Stimulated activated CD4-positive, alpha-beta T cell treated with anti-CD3 and anti-CD28 coated beads, Interleukin-15, amount 100 ng/mL, for 24 hours (primary cell): ENCODE data around the gene TMEM186.
"Not testable (repeated sequence)": the region's sequence is repeated elsewhere in the genome, so short reads cannot be mapped to it uniquely, and the experiment has no call there.

Experiments used
- DNase-seq: peaks from one replicate; pipeline ENCODE4 v3.0.0-alpha.2; 2020

Gene TMEM186

DNA sequence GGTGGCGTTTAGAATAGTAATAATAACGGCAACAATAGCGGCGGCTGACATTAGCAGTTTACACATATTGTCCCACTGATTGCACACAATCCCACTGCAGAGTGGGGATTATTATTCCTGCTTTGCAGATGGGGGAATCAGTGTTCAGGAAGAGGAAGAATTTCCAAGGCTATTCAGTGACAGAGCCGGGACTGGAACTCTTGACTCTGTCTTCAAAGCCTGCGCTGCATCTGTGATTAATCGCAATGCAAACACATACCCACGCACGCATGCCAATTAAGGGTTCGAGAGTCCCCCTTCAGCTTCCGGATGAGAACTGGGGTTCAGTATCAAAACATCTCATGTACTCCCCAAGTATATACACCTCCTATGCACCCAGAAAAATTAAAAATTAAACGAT, 29.2 kb downstream of the TMEM186 start:
- no peak for DNase-seq

GRCh38 chr16:8767176-8767575, 30.3 kb downstream of the TMEM186 start:
- no peak for DNase-seq

- no peak for DNase-seq
Observed at GRCh38 chr16:8764525-8765250, 32.8 kb downstream of the TMEM186 start.

DNA sequence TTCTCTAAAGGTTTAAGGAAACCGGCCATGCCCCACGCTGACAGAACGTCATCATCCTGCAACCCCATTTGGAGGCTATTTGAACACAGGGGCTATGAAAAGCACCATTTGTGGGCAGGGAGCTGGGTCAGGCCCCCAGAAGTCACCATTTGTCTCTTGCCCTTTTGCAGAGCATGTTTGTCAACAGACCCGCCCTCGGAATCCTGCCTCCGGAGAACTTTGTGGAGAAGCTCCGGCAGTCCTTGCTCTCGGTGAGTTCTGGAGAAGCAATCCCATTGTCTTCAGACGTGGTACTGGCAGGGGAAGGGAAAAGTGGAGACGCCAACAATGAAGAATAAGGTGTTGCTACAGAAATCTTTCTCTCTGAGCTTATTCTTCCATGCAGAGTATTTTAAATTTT, 33.5 kb downstream of the TMEM186 start:
- DNase-seq: no peak

DNA sequence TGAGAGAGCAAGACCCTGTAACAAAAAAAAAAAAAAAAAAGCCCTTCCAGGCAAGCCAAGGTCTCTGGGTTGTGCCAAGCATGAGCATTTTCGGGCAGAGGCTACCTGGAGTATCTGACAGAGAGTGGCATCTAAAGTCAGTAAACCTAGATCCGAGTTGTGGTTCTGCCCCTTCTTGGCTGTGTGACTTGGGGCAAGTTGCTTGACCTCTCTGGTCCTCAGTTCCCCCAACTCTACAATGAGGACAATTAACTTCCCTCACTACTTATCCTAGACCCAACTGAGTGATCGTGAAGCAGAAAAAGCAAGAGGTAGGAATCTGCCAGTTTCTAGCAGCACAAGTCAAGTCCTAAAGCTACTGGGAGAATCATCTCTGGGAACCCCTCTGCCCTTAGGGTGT, 34.4 kb downstream of the TMEM186 start:
- DNase-seq: no peak

DNA sequence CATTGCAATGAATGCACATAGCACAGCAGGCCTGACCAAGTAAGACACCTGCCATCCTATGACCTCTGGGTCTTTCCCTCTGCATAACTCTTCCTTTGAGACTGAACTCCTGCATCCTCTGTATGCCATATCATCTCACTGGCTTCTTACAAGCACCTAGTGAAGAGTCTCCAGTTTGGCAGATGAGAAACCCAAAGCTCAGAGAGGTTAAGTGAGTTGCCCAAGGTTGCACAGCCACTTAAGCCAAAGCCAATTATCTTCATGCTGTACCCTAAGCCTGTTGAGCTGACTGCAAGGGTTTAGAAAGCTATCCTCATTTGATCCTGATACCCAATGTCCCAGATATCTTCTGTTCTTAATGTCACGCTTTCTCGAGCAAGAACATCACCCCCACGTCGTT, 35.2 kb downstream of the TMEM186 start:
- no peak for DNase-seq

- DNase-seq: no peak
Observed at GRCh38 chr16:8761078-8761477, 36.4 kb downstream of the TMEM186 start.

- no peak for DNase-seq
Observed at GRCh38 chr16:8760021-8760420, 37.4 kb downstream of the TMEM186 start.

- no peak for DNase-seq
Observed at GRCh38 chr16:8758022-8758421, 39.4 kb downstream of the TMEM186 start.

- no peak for DNase-seq
Observed at GRCh38 chr16:8756755-8757154, 40.7 kb downstream of the TMEM186 start.

GRCh38 chr16:8753416-8754054, 43.9 kb downstream of the TMEM186 start:
- DNase-seq: no peak

DNA sequence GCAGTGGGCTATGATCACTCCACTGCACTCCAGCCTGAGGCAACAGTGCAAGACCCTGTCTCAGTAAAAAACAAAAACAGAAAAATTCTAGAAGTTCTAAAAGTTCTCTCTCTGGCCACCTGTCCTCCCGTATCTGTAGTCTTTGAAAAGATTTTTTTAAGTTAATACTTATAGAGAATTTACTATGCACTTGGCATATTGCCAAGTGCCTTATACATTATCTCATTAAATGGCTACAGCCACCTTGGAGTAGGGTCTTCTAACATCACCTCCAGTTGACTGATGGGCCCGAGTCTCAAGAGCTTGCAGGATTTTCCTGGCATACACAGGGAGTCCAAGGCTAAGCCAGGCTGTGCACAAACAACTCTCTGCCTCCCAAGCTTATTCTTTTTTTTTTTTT, 44.7 kb downstream of the TMEM186 start:
- no peak for DNase-seq

DNA sequence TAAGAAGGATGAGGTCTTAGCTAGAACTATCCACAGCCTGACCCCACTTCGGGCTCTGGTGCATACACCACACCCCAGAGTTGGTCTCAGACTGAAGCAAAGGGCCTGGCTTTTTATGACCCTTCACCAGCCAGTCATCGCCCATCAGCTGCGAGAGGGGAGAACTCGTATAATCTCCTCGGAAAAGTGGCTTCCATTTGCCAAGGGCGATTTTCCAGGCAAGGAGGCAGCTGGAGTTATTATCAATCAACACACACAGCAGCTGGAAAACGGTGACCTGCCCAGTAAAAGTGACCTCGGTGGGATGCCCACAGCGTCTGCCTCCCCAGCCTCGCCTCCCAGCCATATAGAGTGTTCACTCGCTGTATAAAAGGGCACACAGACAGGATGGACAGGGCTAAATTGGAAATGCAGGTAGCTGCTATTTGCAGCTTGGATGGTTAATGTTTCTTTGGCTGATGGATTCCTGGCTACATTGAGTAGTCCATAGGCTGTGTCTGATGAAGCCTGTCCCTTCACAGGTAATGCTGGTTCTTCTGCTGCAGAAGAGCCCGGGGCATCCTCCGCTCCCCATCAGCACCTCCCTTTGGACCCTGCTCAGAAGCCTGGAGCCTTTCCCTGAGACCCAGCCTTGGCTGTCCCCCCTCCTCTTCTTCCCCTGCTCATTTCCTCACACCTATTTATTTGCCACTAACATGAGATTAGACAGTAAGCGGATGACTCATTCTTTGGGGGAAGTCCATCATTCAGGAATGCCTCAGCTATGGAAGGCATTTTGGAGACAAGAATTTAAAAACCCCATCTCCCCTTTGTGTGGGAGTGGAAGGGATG, 45.7 kb downstream of the TMEM186 start:
- no peak for DNase-seq

DNA sequence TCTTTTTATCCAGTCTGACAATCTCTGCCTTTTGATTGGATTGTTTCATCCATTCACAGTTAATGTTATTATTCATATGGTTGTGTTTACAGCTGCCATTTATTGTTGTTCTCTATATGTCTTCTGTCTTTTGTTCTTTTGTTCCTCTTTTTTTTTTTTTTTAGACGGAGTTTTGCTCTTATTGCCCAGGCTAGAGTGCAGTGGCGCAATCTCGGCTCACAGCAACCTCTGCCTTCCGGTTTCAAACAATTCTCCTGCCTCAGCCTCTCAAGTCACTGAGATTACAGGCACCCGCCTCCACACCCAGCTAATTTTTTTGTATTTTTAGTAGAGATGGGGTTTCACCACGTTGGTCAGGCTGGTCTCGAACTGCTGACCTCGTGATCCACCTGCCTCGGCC, 48.5 kb downstream of the TMEM186 start:
- DNase-seq: not testable (repeated sequence)
